Fibroblast of lung (primary cell): ENCODE data around the gene CYP4F11.

ENCODE experiments used
- CTCF ChIP-seq, 2 donors: IDR thresholded peaks in 1 of 2; conservative IDR thresholded peaks in 1 of 2; 1 replicate in 1 of 2; 2 replicates in 1 of 2; pipeline ENCODE4 v1.5.1; 2011 to 2012; ENCODE audit warnings: low read length in 2 of 2, control low read depth in 1 of 2, inconsistent platforms in 1 of 2, low read depth in 1 of 2, mild to moderate bottlenecking in 1 of 2
- EZH2 ChIP-seq: IDR thresholded peaks from 2 replicates; pipeline ENCODE4 v1.5.1; 2012; ENCODE audit warnings: low read length, control low read depth, mild to moderate bottlenecking; ENCODE audit errors: missing control alignments

DNA sequence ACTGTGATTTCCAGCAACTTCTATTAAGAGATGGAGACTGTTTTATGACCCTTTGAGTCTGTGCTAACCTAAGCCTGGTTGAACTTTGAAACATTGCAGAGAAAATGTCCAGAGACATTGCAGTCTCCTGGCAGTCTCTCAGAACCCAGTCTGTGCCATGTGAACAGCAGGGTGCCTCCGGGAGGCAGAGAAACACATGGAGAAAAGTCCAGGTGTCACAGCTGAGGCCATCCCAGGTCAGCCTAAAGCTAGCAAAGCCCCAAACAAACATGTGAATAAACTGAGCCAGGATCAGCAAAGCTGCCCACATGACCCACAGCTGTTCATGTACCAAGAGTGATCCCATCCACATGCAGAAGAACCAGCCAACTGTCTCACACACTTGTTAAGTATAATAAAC lies 7.8 kb downstream of the CYP4F11 start:
- TF ChIP-seq CTCF (conservative IDR thresholded peaks at IDR 0.05 in 1 of 2, IDR thresholded peaks at IDR 0.05 in 1 of 2; ENCODE audit: low read depth in 1 of 2, low read length in 2 of 2) (no peak), EZH2 (no peak)
